NCI-H748 (cell line): Measurements from ENCODE around the gene DUOX2.

Source experiments
- DNase-seq: peaks from one replicate; lab custom pipeline; 2025; ENCODE audit not compliant: unreplicated experiment; lab: John Stamatoyannopoulos, UW

Gene DUOX2

GRCh38 chr15:45114076-45114750, at the start of gene DUOX2, which contains the start of gene DUOXA2:
Gene DUOX2 (minus strand): TSS chr15:45114172. CDS start chr15:45113411, 761 bp downstream.
Gene DUOXA2 (plus strand): TSS chr15:45114326. CDS start chr15:45114606, 280 bp downstream.
- peak; percentile 23 for DNase-seq

- no peak for DNase-seq
Measured at GRCh38 chr15:45163508-45163856, 49.5 kb upstream of the DUOX2 start.

GRCh38 chr15:45162771-45163507, 49.0 kb upstream of the DUOX2 start:
- DNase-seq, result peak; percentile 72

- no peak for DNase-seq
Measured at GRCh38 chr15:45161666-45162065, 47.7 kb upstream of the DUOX2 start.

- DNase-seq, result no peak
Measured at GRCh38 chr15:45157974-45158373, 44.0 kb upstream of the DUOX2 start.

- DNase-seq, result no peak
Measured at GRCh38 chr15:45156744-45157455, 42.9 kb upstream of the DUOX2 start.

- no peak for DNase-seq
Measured at GRCh38 chr15:45155739-45156138, 41.8 kb upstream of the DUOX2 start.

GRCh38 chr15:45151998-45152828, 38.2 kb upstream of the DUOX2 start:
- DNase-seq, result no peak

- DNase-seq, result no peak
Measured at GRCh38 chr15:45150997-45151396, 37.0 kb upstream of the DUOX2 start.

GRCh38 chr15:45150481-45150880, 36.5 kb upstream of the DUOX2 start:
- no peak for DNase-seq

- no peak for DNase-seq
Measured at GRCh38 chr15:45149060-45149459, 35.1 kb upstream of the DUOX2 start.

- DNase-seq, result no peak
Measured at GRCh38 chr15:45148076-45149059, 34.4 kb upstream of the DUOX2 start.

GRCh38 chr15:45147606-45148005, 33.6 kb upstream of the DUOX2 start:
- no peak for DNase-seq

GRCh38 chr15:45146405-45146804, 32.4 kb upstream of the DUOX2 start:
- no peak for DNase-seq

GRCh38 chr15:45144775-45145174, 30.8 kb upstream of the DUOX2 start:
- DNase-seq, result no peak

GRCh38 chr15:45143946-45144345, 30.0 kb upstream of the DUOX2 start:
- no peak for DNase-seq

- DNase-seq, result no peak
Measured at GRCh38 chr15:45143056-45143455, 29.1 kb upstream of the DUOX2 start.

GRCh38 chr15:45141386-45141785, 27.4 kb upstream of the DUOX2 start:
- DNase-seq, result no peak

GRCh38 chr15:45140557-45141250, 26.7 kb upstream of the DUOX2 start:
- no peak for DNase-seq
